ENCODE results near the gene SMYD3. TPM values are rescaled to one million over a fixed set of nuclear protein-coding genes. Genes with fewer than 3 reads are reported as not detected.

SMYD3 gene
- polyA plus RNA-seq, 1 experiment, result 39.9 TPM

- no peak overlapping the region for H3K4me3 ChIP-seq (ENCODE audit: low read depth, low read length)
- no peak overlapping the region for H3K27ac ChIP-seq (ENCODE audit: low read depth, low read length)
- H3K27me3 ChIP-seq (ENCODE audit: control insufficient read depth, insufficient read depth, low read length), result no peaks in the 10 kb centered on the region
- DNase-seq (ENCODE audit: low read depth, low spot score), result no peak
- H3K9me3 ChIP-seq (ENCODE audit: control insufficient read depth, insufficient read depth, low read length), result no peaks in the 10 kb centered on the region
- ChIA-PET CTCF (interaction anchor here (1.2 kb wide), 1 partner anchor 39 kb away, joined by 3 read pairs; no protein-coding TSS in a partner anchor), POLR2A (no interaction called here)
- TF ChIP-seq CTCF (IDR thresholded peaks at IDR 0.05; ENCODE audit: low read depth, low read length), result no peak
Measured at GRCh38 chr1:246318622-246319021, 188.5 kb downstream of the SMYD3 start.

GRCh38 chr1:246318036-246318359, 189.1 kb downstream of the SMYD3 start:
- Histone ChIP-seq H3K9me3 (ENCODE audit: control insufficient read depth, insufficient read depth, low read length) (no peaks in the 10 kb centered on the region), H3K27ac (ENCODE audit: low read depth, low read length) (no peak overlapping the region), H3K4me3 (ENCODE audit: low read depth, low read length) (no peak overlapping the region), H3K27me3 (ENCODE audit: control insufficient read depth, insufficient read depth, low read length) (no peaks in the 10 kb centered on the region)
- CTCF ChIA-PET, result interaction anchor here (0.9 to 1.1 kb wide), 2 partner anchors 15 to 59 kb away, joined by 3 to 4 read pairs; no protein-coding TSS in a partner anchor
- POLR2A ChIA-PET, result no interaction called here
- no peak for DNase-seq (ENCODE audit: low read depth, low spot score)
- no peak for TF ChIP-seq CTCF (IDR thresholded peaks at IDR 0.05; ENCODE audit: low read depth, low read length)

GRCh38 chr1:246317332-246318035, 189.6 kb downstream of the SMYD3 start:
- H3K4me3 ChIP-seq (ENCODE audit: low read depth, low read length), result no peak overlapping the region
- DNase-seq (ENCODE audit: low read depth, low spot score), result no peak
- H3K27me3 ChIP-seq (ENCODE audit: control insufficient read depth, insufficient read depth, low read length), result no peaks in the 10 kb centered on the region
- no peak overlapping the region for H3K27ac ChIP-seq (ENCODE audit: low read depth, low read length)
- ChIA-PET CTCF (interaction anchor here (0.9 to 1.1 kb wide), 2 partner anchors 15 to 58 kb away, joined by 3 to 4 read pairs; no protein-coding TSS in a partner anchor), POLR2A (no interaction called here)
- TF ChIP-seq CTCF (IDR thresholded peaks at IDR 0.05; ENCODE audit: low read depth, low read length), result no peak
- H3K9me3 ChIP-seq (ENCODE audit: control insufficient read depth, insufficient read depth, low read length), result no peaks in the 10 kb centered on the region

GRCh38 chr1:246311461-246311860, 195.6 kb downstream of the SMYD3 start:
- no peak overlapping the region for H3K27ac ChIP-seq (ENCODE audit: low read depth, low read length)
- ChIA-PET CTCF (no interaction called here), POLR2A (no interaction called here)
- H3K9me3 ChIP-seq (ENCODE audit: control insufficient read depth, insufficient read depth, low read length), result no peaks in the 10 kb centered on the region; the same call in 1 of the 2 replicates
- DNase-seq (ENCODE audit: low read depth, low spot score), result no peak
- no peak overlapping the region for H3K4me3 ChIP-seq (ENCODE audit: low read depth, low read length)
- no peaks in the 10 kb centered on the region for H3K27me3 ChIP-seq (ENCODE audit: control insufficient read depth, insufficient read depth, low read length)
- TF ChIP-seq CTCF (IDR thresholded peaks at IDR 0.05; ENCODE audit: low read depth, low read length), result no peak

GRCh38 chr1:246309247-246309884, 197.7 kb downstream of the SMYD3 start:
- Histone ChIP-seq H3K4me3 (ENCODE audit: low read depth, low read length) (no peak overlapping the region), H3K27me3 (ENCODE audit: control insufficient read depth, insufficient read depth, low read length) (no peaks in the 10 kb centered on the region), H3K27ac (ENCODE audit: low read depth, low read length) (no peak overlapping the region), H3K9me3 (ENCODE audit: control insufficient read depth, insufficient read depth, low read length) (no peaks in the 10 kb centered on the region; the same call in 1 of the 2 replicates)
- no peak for DNase-seq (ENCODE audit: low read depth, low spot score)
- ChIA-PET CTCF (interaction anchor here (0.6 kb wide), 1 partner anchor 48 kb away, joined by 3 read pairs; no protein-coding TSS in a partner anchor), POLR2A (no interaction called here)
- no peak for TF ChIP-seq CTCF (IDR thresholded peaks at IDR 0.05; ENCODE audit: low read depth, low read length)
